Loucy (cell line): Measurements from ENCODE around the gene TMEM187.

ENCODE experiments used
- CTCF ChIP-seq: fragments of 200-600 bp; sonication (generic); conservative IDR thresholded peaks from 2 replicates; pipeline ENCODE4 v1.5.1; 2014; ENCODE audit warnings: mild to moderate bottlenecking, antibody characterized with exemption, low read length
- EZH2phosphoT487 ChIP-seq: fragments of 200-600 bp; IDR thresholded peaks from 2 replicates; pipeline ENCODE4 v1.6.1; 2018; ENCODE audit warnings: antibody characterized with exemption, mild to moderate bottlenecking, moderate library complexity, borderline replicate concordance

GRCh38 chrX:153951683-153952372 lies 20.7 kb upstream of the TMEM187 start:
- no peak for TF ChIP-seq CTCF
- TF ChIP-seq EZH2phosphoT487: no peak
